Astrocyte (in vitro differentiated cells and primary cell): ENCODE results near the gene L3MBTL4. TPM values are rescaled to one million over a fixed set of nuclear protein-coding genes. Genes with fewer than 3 reads are reported as not detected.
A peak's percentile ranks its signal among the peaks of the same experiment; 100 is the strongest.

Experiments
- DNase-seq: peaks from one replicate; pipeline ENCODE4 v3.0.0-alpha.2; 2010; ENCODE audit warnings: low read depth
- FAIRE-seq: peaks from 2 replicates; lab custom pipeline; 2011; peaks lifted over from hg19 to GRCh38; lab: Jason Lieb, UNC
- H2AFZ ChIP-seq: 2 replicates; pipeline ENCODE4 v1.6.0; 2012; ENCODE audit warnings: low read depth, low read length, inconsistent platforms
- H3K27ac ChIP-seq: 2 replicates; pipeline ENCODE4 v1.5.1; 2011; ENCODE audit warnings: low read depth, low read length, inconsistent platforms
- H3K27me3 ChIP-seq: 2 replicates; pipeline ENCODE4 v1.6.0; 2011; ENCODE audit warnings: low read length, inconsistent platforms; ENCODE audit not compliant: insufficient read depth
- H3K36me3 ChIP-seq: 2 replicates; pipeline ENCODE4 v1.5.1; 2011; ENCODE audit warnings: low read length, inconsistent platforms; ENCODE audit not compliant: insufficient read depth
- H3K4me1 ChIP-seq: 2 replicates; pipeline ENCODE4 v1.5.1; 2011; ENCODE audit warnings: low read length, inconsistent platforms; ENCODE audit not compliant: insufficient read depth
- H3K4me2 ChIP-seq: 2 replicates; pipeline ENCODE4 v1.6.0; 2012; ENCODE audit warnings: low read length, inconsistent platforms
- H3K4me3 ChIP-seq: 2 replicates; pipeline ENCODE4 v1.5.1; 2011; ENCODE audit warnings: low read depth, mild to moderate bottlenecking, low read length, inconsistent platforms; ENCODE audit not compliant: insufficient read depth
- H3K79me2 ChIP-seq: 2 replicates; pipeline ENCODE4 v1.6.0; 2012; ENCODE audit warnings: mild to moderate bottlenecking, low read length, inconsistent platforms; ENCODE audit not compliant: insufficient read depth
- H3K9ac ChIP-seq: 2 replicates; pipeline ENCODE4 v1.6.0; 2012; ENCODE audit warnings: mild to moderate bottlenecking, low read length, inconsistent platforms
- H3K9me3 ChIP-seq: 2 replicates; pipeline ENCODE4 v1.5.1; 2012; ENCODE audit warnings: low read depth, mild to moderate bottlenecking, low read length, inconsistent platforms; ENCODE audit not compliant: insufficient read depth
- H4K20me1 ChIP-seq: 2 replicates; pipeline ENCODE4 v1.6.0; 2012; ENCODE audit warnings: low read length, inconsistent platforms; ENCODE audit not compliant: insufficient read depth
- H3K27ac Mint-ChIP-seq: one replicate; pipeline ENCODE4 v1.8.0; 2021; ENCODE audit warnings: mild to moderate bottlenecking, mixed read lengths; ENCODE audit not compliant: unreplicated experiment
- H3K27me3 Mint-ChIP-seq: one replicate; pipeline ENCODE4 v1.8.0; 2021; ENCODE audit warnings: low read depth, mixed read lengths; ENCODE audit not compliant: unreplicated experiment
- H3K36me3 Mint-ChIP-seq: one replicate; pipeline ENCODE4 v1.8.0; 2021; ENCODE audit warnings: low read depth, mixed read lengths; ENCODE audit not compliant: unreplicated experiment
- H3K4me1 Mint-ChIP-seq: one replicate; pipeline ENCODE4 v1.8.0; 2021; ENCODE audit warnings: low read depth, mixed read lengths; ENCODE audit not compliant: unreplicated experiment
- H3K4me3 Mint-ChIP-seq: one replicate; pipeline ENCODE4 v1.8.0; 2021; ENCODE audit warnings: mild to moderate bottlenecking, moderate library complexity, mixed read lengths; ENCODE audit not compliant: unreplicated experiment
- H3K9me3 Mint-ChIP-seq: one replicate; pipeline ENCODE4 v1.8.0; 2021; ENCODE audit warnings: mild to moderate bottlenecking, mixed read lengths; ENCODE audit not compliant: unreplicated experiment
- EZH2 ChIP-seq: IDR thresholded peaks from 2 replicates; pipeline ENCODE4 v1.6.1; 2012; ENCODE audit warnings: mild to moderate bottlenecking, low read length, inconsistent platforms; ENCODE audit not compliant: insufficient read depth
- total RNA-seq: library from RNA; stranded (reverse); gene quantifications from 2 replicates; pipeline ENCODE4 v1.2.1, GENCODE V29; 2021
- TF ChIP-seq, protein P1 (sequence below): IDR thresholded peaks from 2 replicates; pipeline ENCODE4 v1.5.1; 2011; ENCODE audit warnings: low read depth, mild to moderate bottlenecking, inconsistent platforms, low read length, moderate library complexity; ENCODE audit not compliant: insufficient read depth

The L3MBTL4 gene
- total RNA-seq, 1 donor from 2014 or later: 0.52 TPM

DNA sequence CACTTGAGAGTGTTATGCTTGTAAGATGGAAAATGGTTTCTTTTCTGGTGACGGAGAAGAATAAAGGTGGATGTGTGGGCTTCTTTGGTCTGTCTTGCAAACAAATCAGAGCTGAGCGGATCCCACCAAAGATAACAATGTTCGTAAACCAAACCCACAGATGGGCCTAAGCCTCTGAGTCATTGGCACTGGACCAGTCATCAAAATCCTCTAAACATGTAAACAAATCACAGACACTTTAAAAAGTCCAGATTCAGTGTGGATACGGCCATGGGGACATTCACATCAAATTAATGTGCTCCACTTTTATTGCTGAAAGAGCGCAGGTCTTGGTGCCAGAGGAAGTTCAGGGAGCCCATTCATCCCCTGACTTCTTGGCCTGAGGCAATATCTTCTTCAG, 458.9 kb downstream of the L3MBTL4 start:
- no peak overlapping the region for H2AFZ ChIP-seq
- no peak overlapping the region for H3K4me2 ChIP-seq
- no peak overlapping the region for H3K9ac ChIP-seq
- FAIRE-seq (no peak), DNase-seq (peak; percentile 22)
- no peak overlapping the region for H3K27ac ChIP-seq
- no peaks in the 10 kb centered on the region for H3K9me3 Mint-ChIP-seq
- no peaks in the 10 kb centered on the region for H4K20me1 ChIP-seq
- no peaks in the 10 kb centered on the region for H3K36me3 Mint-ChIP-seq
- H3K36me3 ChIP-seq: no peaks in the 10 kb centered on the region
- H3K9me3 ChIP-seq: no peaks in the 10 kb centered on the region
- H3K4me3 Mint-ChIP-seq: no peak overlapping the region
- no peaks in the 10 kb centered on the region for H3K4me1 Mint-ChIP-seq
- peaks cover 6% of the 10 kb centered on the region for H3K27me3 ChIP-seq
- H3K4me1 ChIP-seq: no peaks in the 10 kb centered on the region
- H3K27me3 Mint-ChIP-seq: peaks cover 7% of the 10 kb centered on the region
- TF ChIP-seq EZH2: no peak
- TF ChIP-seq, protein P1, sequence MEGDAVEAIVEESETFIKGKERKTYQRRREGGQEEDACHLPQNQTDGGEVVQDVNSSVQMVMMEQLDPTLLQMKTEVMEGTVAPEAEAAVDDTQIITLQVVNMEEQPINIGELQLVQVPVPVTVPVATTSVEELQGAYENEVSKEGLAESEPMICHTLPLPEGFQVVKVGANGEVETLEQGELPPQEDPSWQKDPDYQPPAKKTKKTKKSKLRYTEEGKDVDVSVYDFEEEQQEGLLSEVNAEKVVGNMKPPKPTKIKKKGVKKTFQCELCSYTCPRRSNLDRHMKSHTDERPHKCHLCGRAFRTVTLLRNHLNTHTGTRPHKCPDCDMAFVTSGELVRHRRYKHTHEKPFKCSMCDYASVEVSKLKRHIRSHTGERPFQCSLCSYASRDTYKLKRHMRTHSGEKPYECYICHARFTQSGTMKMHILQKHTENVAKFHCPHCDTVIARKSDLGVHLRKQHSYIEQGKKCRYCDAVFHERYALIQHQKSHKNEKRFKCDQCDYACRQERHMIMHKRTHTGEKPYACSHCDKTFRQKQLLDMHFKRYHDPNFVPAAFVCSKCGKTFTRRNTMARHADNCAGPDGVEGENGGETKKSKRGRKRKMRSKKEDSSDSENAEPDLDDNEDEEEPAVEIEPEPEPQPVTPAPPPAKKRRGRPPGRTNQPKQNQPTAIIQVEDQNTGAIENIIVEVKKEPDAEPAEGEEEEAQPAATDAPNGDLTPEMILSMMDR: no peak
- no peak overlapping the region for H3K27ac Mint-ChIP-seq
- H3K4me3 ChIP-seq: no peak overlapping the region
- H3K79me2 ChIP-seq: no peaks in the 10 kb centered on the region

DNA sequence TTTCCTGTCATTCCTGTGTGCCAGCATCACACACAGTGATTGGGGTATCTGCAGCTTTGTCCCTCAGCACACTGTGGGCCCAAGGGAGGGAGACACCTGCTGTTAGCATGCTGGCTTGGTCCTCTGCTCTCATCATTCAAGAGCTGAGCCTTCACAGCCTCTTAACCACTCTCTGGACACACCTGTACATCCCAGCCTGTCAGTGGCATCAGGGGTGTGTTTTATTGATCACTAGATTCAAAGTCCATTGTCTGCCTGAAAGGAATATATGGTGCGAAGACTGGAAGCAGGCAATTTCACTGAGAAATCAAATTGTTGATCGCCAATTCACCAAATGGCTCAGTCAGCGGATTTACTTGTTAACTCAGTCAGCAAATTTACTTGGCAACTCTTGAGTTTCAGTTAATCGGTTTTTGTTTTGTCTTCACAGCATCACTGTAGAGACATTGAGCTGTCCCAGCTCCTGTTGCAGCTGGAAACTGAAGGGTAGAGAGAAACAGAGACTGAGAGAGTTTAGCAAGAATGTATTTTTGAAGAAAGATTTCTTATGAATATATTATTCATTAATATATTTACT, 463.1 kb downstream of the L3MBTL4 start:
- DNase-seq: no peak
- Mint-ChIP-seq H3K4me1 (peaks cover 10% of the 10 kb centered on the region), H3K36me3 (no peaks in the 10 kb centered on the region), H3K27ac (no peak overlapping the region), H3K4me3 (no peak overlapping the region), H3K9me3 (no peaks in the 10 kb centered on the region), H3K27me3 (no peaks in the 10 kb centered on the region)
- no peaks in the 10 kb centered on the region for H3K36me3 ChIP-seq
- no peak overlapping the region for H3K27ac ChIP-seq
- no peak overlapping the region for H3K4me3 ChIP-seq
- H2AFZ ChIP-seq: no peak overlapping the region
- H3K27me3 ChIP-seq: peaks cover 3% of the 10 kb centered on the region
- no peaks in the 10 kb centered on the region for H4K20me1 ChIP-seq
- no peaks in the 10 kb centered on the region for H3K9me3 ChIP-seq
- no peaks in the 10 kb centered on the region for H3K4me1 ChIP-seq
- H3K4me2 ChIP-seq: no peak overlapping the region
- FAIRE-seq: no peak
- H3K9ac ChIP-seq: no peak overlapping the region
- H3K79me2 ChIP-seq: no peaks in the 10 kb centered on the region
- TF ChIP-seq, protein P1: no peak
- TF ChIP-seq EZH2: no peak

DNA sequence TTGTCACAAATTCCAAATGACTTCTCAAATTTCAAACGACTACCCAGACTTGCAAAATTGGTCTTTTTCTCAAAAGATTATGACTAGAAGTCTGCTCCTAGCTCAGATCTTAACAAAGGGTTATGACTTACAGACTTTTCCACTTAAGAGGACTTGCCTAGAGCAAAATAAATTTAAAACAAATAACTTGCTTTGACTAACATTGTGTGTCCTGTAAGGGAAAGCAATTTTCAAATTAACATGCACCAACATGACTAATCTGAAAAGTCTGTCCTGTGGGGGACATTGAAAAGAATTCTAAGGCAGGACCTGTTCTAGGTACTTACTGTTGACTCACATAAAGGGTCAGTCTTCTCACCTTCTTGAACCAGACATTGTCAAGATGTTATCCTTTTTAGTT, 465.9 kb downstream of the L3MBTL4 start:
- Histone ChIP-seq H3K27me3 (peaks cover 3% of the 10 kb centered on the region), H3K4me3 (no peak overlapping the region), H4K20me1 (no peaks in the 10 kb centered on the region), H3K4me1 (no peaks in the 10 kb centered on the region), H3K9ac (no peak overlapping the region), H3K4me2 (no peak overlapping the region), H2AFZ (no peak overlapping the region), H3K9me3 (no peaks in the 10 kb centered on the region), H3K27ac (no peak overlapping the region), H3K36me3 (no peaks in the 10 kb centered on the region), H3K79me2 (no peaks in the 10 kb centered on the region)
- Mint-ChIP-seq H3K27me3 (no peaks in the 10 kb centered on the region), H3K27ac (no peak overlapping the region), H3K9me3 (no peaks in the 10 kb centered on the region), H3K4me1 (peaks cover 15% of the 10 kb centered on the region), H3K4me3 (no peak overlapping the region), H3K36me3 (no peaks in the 10 kb centered on the region)
- FAIRE-seq (no peak), DNase-seq (no peak)
- TF ChIP-seq EZH2: no peak
- TF ChIP-seq, protein P1: no peak
